B cell (primary cell): ENCODE measurements around the gene OXA1L.

Experiments used
- CTCF ChIP-seq: fragments of 200-600 bp; IDR thresholded peaks from one replicate; pipeline ENCODE4 v1.8.0; 2022; ENCODE audit warnings: antibody characterized with exemption, mild to moderate bottlenecking
- EZH2 ChIP-seq: IDR thresholded peaks from 2 replicates; pipeline ENCODE4 v1.6.1; 2012; ENCODE audit warnings: borderline replicate concordance, low read depth, mild to moderate bottlenecking, moderate library complexity, low read length; ENCODE audit not compliant: insufficient read depth, poor library complexity, severe bottlenecking

- TF ChIP-seq EZH2: no peak
- no peak for TF ChIP-seq CTCF
These were observed 28.1 kb downstream of the OXA1L start for GRCh38 chr14:22794551-22794951.
